K562 (cell line): ENCODE results near the gene OCEL1. TPM values are rescaled to one million over a fixed set of nuclear protein-coding genes. Genes with fewer than 3 reads are reported as not detected.

ENCODE experiments used
- ETS1 ChIP-seq: conservative IDR thresholded peaks from 2 replicates; pipeline ENCODE4 v1.6.1; 2011; ENCODE audit warnings: low read depth, mild to moderate bottlenecking, low read length; ENCODE audit not compliant: control insufficient read depth
- FUS ChIP-seq: fragments of 200-400 bp; formaldehyde crosslinking; optimal IDR thresholded peaks from 2 replicates; pipeline ENCODE3; 2017; ENCODE audit warnings: low read depth, low read length
- STAT5A ChIP-seq: IDR thresholded peaks from 2 replicates; pipeline ENCODE4 v1.6.1; 2012; ENCODE audit warnings: low read length, inconsistent platforms, borderline replicate concordance
- TSC22D4 ChIP-seq: fragments of 450-650 bp; IDR thresholded peaks from 2 replicates; pipeline ENCODE4 v1.6.1; 2016; ENCODE audit warnings: missing genetic modification characterization, missing biosample characterization, control low read depth
- ZBTB40 ChIP-seq, 2 experiments: fragments of 450-650 bp in 1 of 2; sonication (generic) in 1 of 2; formaldehyde crosslinking in 1 of 2; IDR thresholded peaks; 2 replicates each; pipeline versions ENCODE4 v1.7.1 to v1.9.0; 2016 to 2022; ENCODE audit warnings: inconsistent platforms in 1 of 2, mild to moderate bottlenecking in 1 of 2, missing genetic modification reagents in 1 of 2
- ZNF717 ChIP-seq: fragments of 250-450 bp; sonication (Bioruptor Pico); IDR thresholded peaks from 2 replicates; pipeline ENCODE4 v1.5.0; 2021
- polyA plus RNA-seq, 8 experiments: library from polyadenylated mRNA; depleted of rRNA in 4 of 8; stranded (reverse) in 5 of 8; unstranded in 3 of 8; fragments of >200 nt; fragmentation: Nextera tagmentation in 2 of 8; fragmentation: Illumina TruSeq in 1 of 8; extraction: Ambion mirVana in 2 of 8; extraction: Trizol in 1 of 8; gene quantifications; 2 replicates each; pipeline versions ENCODE4 v1.2.1 to v1.2.3, GENCODE V29; 2011 to 2014; ENCODE audit warnings: inconsistent platforms in 1 of 8, missing spikeins in 1 of 8
- total RNA-seq, 7 experiments: library from RNA; depleted of rRNA in 6 of 7; stranded (reverse); fragments of >200 nt in 6 of 7; fragmentation: Illumina TruSeq in 2 of 7; extraction: Trizol in 2 of 7; gene quantifications; 2 replicates each; pipeline versions ENCODE4 v1.2.1 to v1.2.3, GENCODE V29; 2011 to 2021; ENCODE audit warnings: low replicate concordance in 1 of 7

The OCEL1 gene
- total and polyA plus RNA-seq, 9 of the 15 experiments (the other 6 are each of a cell fraction or from before 2014, with no cell fraction given), result 8.0 to 38.0 (median 12.4) TPM

GRCh38 chr19:17260842-17261325 lies 34.9 kb downstream of the OCEL1 start (continued):
- TF ChIP-seq ETS1 (no peak), TSC22D4 (tag) (no peak), FUS (no peak), ZNF717 (CRISPR knock-in tag) (no peak), ZBTB40 (IDR thresholded peaks at IDR 0.05) (0 out of 2 replicates have a peak, but pooled peaks have one; percentile 38), ZBTB40 (CRISPR knock-in tag; IDR thresholded peaks at IDR 0.05) (no peak), STAT5A (no peak)
